ENCODE results near the gene MRC1. TPM values are rescaled to one million over a fixed set of nuclear protein-coding genes. Genes with fewer than 3 reads are reported as not detected.

The MRC1 gene
- total and polyA plus RNA-seq, 9 of the 15 experiments (the other 6 are each of a cell fraction or from before 2014, with no cell fraction given): 0.01 to 0.20 (median 0.03) TPM; not detected in 5

- WGBS (ENCODE audit: insufficient coverage, low coverage, missing lambda C conversion rate): 26% methylated on average over 2 of the region's 2 CpGs
- Histone ChIP-seq H3K9me3 (replicated peaks; ENCODE audit: control insufficient read depth, insufficient read depth, low read depth, low read length) (no peaks in the 10 kb centered on the region), H3K27me3 (ENCODE audit: control insufficient read depth in 2 of 2, insufficient read depth in 2 of 2, low read length in 2 of 2) (peaks cover 0 to 3% of the 10 kb centered on the region in 2 experiments; a peak in 1 of 5 replicates), H3K9me1 (ENCODE audit: control insufficient read depth, insufficient read depth, low read length) (no peaks in the 10 kb centered on the region), H4K20me1 (replicated peaks; ENCODE audit: control insufficient read depth, insufficient read depth, low read length) (no peaks in the 10 kb centered on the region), H3K4me3 (no peak overlapping the region), H3K9ac (ENCODE audit: insufficient read depth in 1 of 2, low read depth in 2 of 2, low read length in 2 of 2) (no peak overlapping the region), H3K27ac (ENCODE audit: extremely low read depth, low read depth, low read length) (no peak overlapping the region), H3K36me3 (ENCODE audit: control insufficient read depth, insufficient read depth, low read length) (no peaks in the 10 kb centered on the region), H2AFZ (ENCODE audit: low read depth, low read length) (no peak overlapping the region), H3K4me1 (replicated peaks in 1 of 2; ENCODE audit: control insufficient read depth in 2 of 2, insufficient read depth in 2 of 2, low read length in 2 of 2) (peaks cover 0 to 19% of the 10 kb centered on the region in 2 experiments; a peak in 3 of 5 replicates), H3K79me2 (ENCODE audit: control insufficient read depth, insufficient read depth, low read length) (no peaks in the 10 kb centered on the region), H3K4me2 (ENCODE audit: insufficient read depth, low read length) (no peak overlapping the region)
- ChIA-PET CTCF (ENCODE audit: low intra/inter-chr PET ratio) (no interaction called here), POLR2A (interaction anchor here (0.7 kb wide), 1 partner anchor 63 kb away, joined by 3 read pairs; no protein-coding TSS in a partner anchor)
- no TSS peak for BruUV-seq (replicated peaks)
- FAIRE-seq (no peak), ATAC-seq (no peak), DNase-seq (ENCODE audit: extremely low read depth in 1 of 4, low spot score in 3 of 4) (no peak)
- TF ChIP-seq DEAF1 (CRISPR knock-in tag; IDR thresholded peaks at IDR 0.05) (no peak), ZEB2 (IDR thresholded peaks at IDR 0.05) (no peak), TAF7 (tag; IDR thresholded peaks at IDR 0.05) (no peak), RBM25 (IDR thresholded peaks at IDR 0.05; ENCODE audit: low read depth, low read length, severe bottlenecking) (peak; percentile 20), SFPQ (IDR thresholded peaks at IDR 0.05; ENCODE audit: low read depth, low read length) (no peak), ZNF407 (IDR thresholded peaks at IDR 0.05; ENCODE audit: low read depth) (no peak)
- intact Hi-C loops (cut with micrococcal nuclease): no loop called here
- in situ Hi-C loops (cut with MboI): no loop called here
Observed at GRCh38 chr10:17790651-17791050, 18.5 kb upstream of the MRC1 start.

All from K562 (cell line).